A204.1 (cell line): Measurements from ENCODE around the gene ARMS2.

Experiments used
- FAIRE-seq: peaks from 2 replicates; lab custom pipeline; 2012; peaks lifted over from hg19 to GRCh38; lab: Jason Lieb, UNC

ARMS2 gene

GRCh38 chr10:122454071-122454470 is 382 bp upstream of the ARMS2 start:
- no peak for FAIRE-seq

GRCh38 chr10:122455376-122456079 is 1.1 kb downstream of the ARMS2 start:
- no peak for FAIRE-seq

GRCh38 chr10:122457934-122458333 is 3.5 kb downstream of the ARMS2 start:
- FAIRE-seq: no peak

- FAIRE-seq: no peak
These were observed 4.2 kb downstream of the ARMS2 start for GRCh38 chr10:122458693-122459092.

- no peak for FAIRE-seq
These were observed 5.3 kb downstream of the ARMS2 start for GRCh38 chr10:122459561-122460273.

GRCh38 chr10:122460891-122461293 is 6.4 kb downstream of the ARMS2 start:
- no peak for FAIRE-seq

GRCh38 chr10:122461367-122461728 is 6.9 kb downstream of the ARMS2 start, which contains the start of gene HTRA1:
HTRA1 (plus strand) TSS chr10:122461553; CDS start chr10:122461653, 100 bp downstream.
- no peak for FAIRE-seq

GRCh38 chr10:122461729-122462532 is 7.5 kb downstream of the ARMS2 start:
- no peak for FAIRE-seq

GRCh38 chr10:122462533-122463465 is 8.3 kb downstream of the ARMS2 start:
- no peak for FAIRE-seq

GRCh38 chr10:122463466-122464249 is 9.2 kb downstream of the ARMS2 start:
- FAIRE-seq: no peak

- FAIRE-seq: no peak
These were observed 9.7 kb downstream of the ARMS2 start for GRCh38 chr10:122464250-122464510.

GRCh38 chr10:122464586-122464985 is 10.1 kb downstream of the ARMS2 start:
- no peak for FAIRE-seq

- FAIRE-seq: no peak
These were observed 11.1 kb downstream of the ARMS2 start for GRCh38 chr10:122465401-122466040.

- FAIRE-seq: no peak
These were observed 12.5 kb downstream of the ARMS2 start for GRCh38 chr10:122466951-122467381.

GRCh38 chr10:122467701-122468100 is 13.2 kb downstream of the ARMS2 start:
- no peak for FAIRE-seq

GRCh38 chr10:122468307-122468925 is 14.0 kb downstream of the ARMS2 start:
- no peak for FAIRE-seq

GRCh38 chr10:122468926-122469781 is 14.7 kb downstream of the ARMS2 start:
- no peak for FAIRE-seq

GRCh38 chr10:122469848-122470247 is 15.4 kb downstream of the ARMS2 start:
- FAIRE-seq: no peak

GRCh38 chr10:122471531-122472177 is 17.2 kb downstream of the ARMS2 start:
- FAIRE-seq: no peak
